Mucosa of descending colon (tissue), 3 donors: ENCODE results near the gene CUL3. TPM values are rescaled to one million over a fixed set of nuclear protein-coding genes. Genes with fewer than 3 reads are reported as not detected.

ENCODE experiments used
- ATAC-seq: fragments of 200-7000 bp; cut with Tn5 transposase; one replicate; pipeline ENCODE4 v1.9.1; 2020; ENCODE audit warnings: mild to moderate bottlenecking, moderate library complexity
- DNase-seq, 3 donors: peaks; one replicate each; pipeline ENCODE4 v3.0.0-alpha.2; 2020
- H3K36me3 ChIP-seq: fragments of 200-600 bp; one replicate; pipeline ENCODE4 v1.8.0; 2021; ENCODE audit warnings: low read depth, mild to moderate bottlenecking
- H3K4me1 ChIP-seq: fragments of 200-600 bp; one replicate; pipeline ENCODE4 v1.8.0; 2021; ENCODE audit warnings: low read depth, mild to moderate bottlenecking
- H3K4me3 ChIP-seq: fragments of 200-600 bp; one replicate; pipeline ENCODE4 v1.8.0; 2021; ENCODE audit warnings: mild to moderate bottlenecking
- H3K9me3 ChIP-seq: fragments of 200-600 bp; one replicate; pipeline ENCODE4 v1.8.0; 2021; ENCODE audit warnings: mild to moderate bottlenecking
- intact Hi-C, 2 donors: fragments of 100-400 bp; cut with DNase I in 1 of 2; cut with micrococcal nuclease in 1 of 2; formaldehyde crosslinking; loops; one replicate each; pipeline versions ENCODE4 v1.11.0 to v1.11.1; 2022; cut with DNase I, micrococcal nuclease
- total RNA-seq, 3 donors: library from RNA; stranded (reverse); fragmentation: NEBNext Ultra II Directional in 2 of 3; extraction: Animal tissue kit (Norgen Biotek cat#: 25700) in 2 of 3; gene quantifications; one replicate each; pipeline versions ENCODE4 v1.2.1 to v1.2.4, GENCODE V29; 2021 to 2023
- TF ChIP-seq, protein P1 (sequence below): fragments of 200-600 bp; IDR thresholded peaks from one replicate; pipeline ENCODE4 v1.8.0; 2022; ENCODE audit warnings: antibody characterized with exemption, mild to moderate bottlenecking
- donor health status: DM: no; HTN: no; CAD: no; lungs with moderate emphysema.
- donor health status: DM: no; HTN: no; CAD: no.
- donor health status: DM: no; HTN: yes; CAD: no.

The CUL3 gene
- total RNA-seq, 3 donors from 2014 or later, result 77.3 to 83.5 (median 79.0) TPM

GRCh38 chr2:224427471-224427870 is 157.7 kb downstream of the CUL3 start:
- TF ChIP-seq, protein P1, sequence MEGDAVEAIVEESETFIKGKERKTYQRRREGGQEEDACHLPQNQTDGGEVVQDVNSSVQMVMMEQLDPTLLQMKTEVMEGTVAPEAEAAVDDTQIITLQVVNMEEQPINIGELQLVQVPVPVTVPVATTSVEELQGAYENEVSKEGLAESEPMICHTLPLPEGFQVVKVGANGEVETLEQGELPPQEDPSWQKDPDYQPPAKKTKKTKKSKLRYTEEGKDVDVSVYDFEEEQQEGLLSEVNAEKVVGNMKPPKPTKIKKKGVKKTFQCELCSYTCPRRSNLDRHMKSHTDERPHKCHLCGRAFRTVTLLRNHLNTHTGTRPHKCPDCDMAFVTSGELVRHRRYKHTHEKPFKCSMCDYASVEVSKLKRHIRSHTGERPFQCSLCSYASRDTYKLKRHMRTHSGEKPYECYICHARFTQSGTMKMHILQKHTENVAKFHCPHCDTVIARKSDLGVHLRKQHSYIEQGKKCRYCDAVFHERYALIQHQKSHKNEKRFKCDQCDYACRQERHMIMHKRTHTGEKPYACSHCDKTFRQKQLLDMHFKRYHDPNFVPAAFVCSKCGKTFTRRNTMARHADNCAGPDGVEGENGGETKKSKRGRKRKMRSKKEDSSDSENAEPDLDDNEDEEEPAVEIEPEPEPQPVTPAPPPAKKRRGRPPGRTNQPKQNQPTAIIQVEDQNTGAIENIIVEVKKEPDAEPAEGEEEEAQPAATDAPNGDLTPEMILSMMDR, result no peak
- intact Hi-C loops, result no loop called here
- Histone ChIP-seq H3K4me1 (no peaks in the 10 kb centered on the region), H3K4me3 (no peak overlapping the region), H3K36me3 (no peaks in the 10 kb centered on the region), H3K9me3 (no peaks in the 10 kb centered on the region)
- ATAC-seq (no peak), DNase-seq (no peak)

DNA sequence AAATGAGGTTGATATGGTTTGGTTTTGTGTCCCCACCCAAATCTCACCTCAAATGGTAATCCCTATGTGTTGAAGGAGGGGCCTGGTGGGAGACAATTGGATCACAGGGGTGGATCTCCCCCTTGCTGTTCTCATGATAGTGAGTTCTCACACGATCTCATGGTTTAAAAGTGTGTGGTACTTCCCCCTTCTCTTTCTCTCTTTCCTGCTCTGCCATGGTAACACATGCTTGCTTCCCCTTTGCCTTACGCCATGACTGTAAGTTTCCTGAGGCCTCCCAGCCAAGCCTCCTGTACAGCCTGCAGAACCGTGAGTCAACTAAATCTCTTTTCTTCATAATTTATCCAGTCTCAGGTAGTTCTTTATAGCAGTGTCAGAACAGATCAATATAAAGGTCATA is 158.5 kb downstream of the CUL3 start:
- DNase-seq, result no peak
- TF ChIP-seq, protein P1, result no peak
- intact Hi-C loops, result no loop called here

DNA sequence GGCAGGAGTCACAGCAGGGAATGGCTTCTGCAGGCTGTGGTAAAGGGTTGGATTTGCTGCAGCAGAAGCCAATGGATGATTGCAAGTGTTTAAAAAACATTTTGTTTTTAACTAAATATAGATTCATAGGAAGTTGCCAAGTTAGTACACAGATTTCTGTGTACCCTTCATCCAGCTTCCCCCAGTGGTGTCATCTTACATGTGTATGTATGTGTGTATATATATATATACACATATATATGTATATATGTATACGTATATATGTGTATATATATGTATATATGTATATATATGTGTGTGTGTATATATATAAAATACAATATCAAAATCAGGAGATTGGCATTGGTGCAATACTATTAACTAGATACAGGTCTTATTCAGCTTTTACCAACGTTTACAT is 164.1 kb downstream of the CUL3 start:
- Histone ChIP-seq H3K4me3 (no peak overlapping the region), H3K4me1 (no peaks in the 10 kb centered on the region), H3K9me3 (no peaks in the 10 kb centered on the region), H3K36me3 (no peaks in the 10 kb centered on the region)
- no peak for ATAC-seq
- TF ChIP-seq, protein P1, result no peak
- intact Hi-C loops, result no loop called here
- no peak for DNase-seq

More for the DNA sequence above, 158.5 kb downstream of the CUL3 start:
- no peaks in the 10 kb centered on the region for H3K9me3 ChIP-seq
- no peaks in the 10 kb centered on the region for H3K4me1 ChIP-seq
- H3K36me3 ChIP-seq, result no peaks in the 10 kb centered on the region
- no peak for ATAC-seq
- no peak overlapping the region for H3K4me3 ChIP-seq

Other genes with a start within 250 kb of the CUL3 start
- 1 to 10 TPM in 1 of 3 donors, under 1 TPM in 2; 0.43 to 1.4 (median 0.55) TPM for gene FAM124B, start 183.3 kb downstream of the CUL3 start, total RNA-seq
- gene CCDC195, start 131.0 kb upstream of the CUL3 start, total RNA-seq, result not detected